SK-N-SH treated with all-trans-retinoic acid at 6 μM for 48 hours (cell line): Measurements from ENCODE around the gene EPS8L1.

Source experiments
- ATAC-seq: fragments of 200-7000 bp; cut with Tn5 transposase; 3 replicates; pipeline ENCODE4 v1.9.1; 2020; ENCODE audit warnings: mild to moderate bottlenecking, moderate library complexity
- ARNTL ChIP-seq: fragments of 450-650 bp; formaldehyde crosslinking; IDR thresholded peaks from 2 replicates; pipeline ENCODE4 v1.5.0; 2020; ENCODE audit warnings: low read depth, mild to moderate bottlenecking, moderate library complexity, borderline replicate concordance
- BACH2 ChIP-seq: fragments of 250-450 bp; sonication (Bioruptor Pico); IDR thresholded peaks from 2 replicates; pipeline ENCODE4 v1.9.0; 2021; ENCODE audit warnings: mild to moderate bottlenecking, borderline replicate concordance
- CREB5 ChIP-seq: fragments of 250-450 bp; sonication (Bioruptor Pico); IDR thresholded peaks from 2 replicates; pipeline ENCODE4 v1.5.1; 2020; ENCODE audit warnings: low read depth, mild to moderate bottlenecking, moderate library complexity
- CSDC2 ChIP-seq: fragments of 250-450 bp; sonication (Bioruptor Pico); IDR thresholded peaks from 2 replicates; pipeline ENCODE4 v1.5.0; 2020; ENCODE audit warnings: mild to moderate bottlenecking, moderate library complexity
- GLIS3 ChIP-seq: fragments of 250-450 bp; sonication (Bioruptor Pico); IDR thresholded peaks from 2 replicates; pipeline ENCODE4 v1.5.0; 2020; ENCODE audit warnings: mild to moderate bottlenecking, moderate library complexity
- ISL1 ChIP-seq: fragments of 250-450 bp; sonication (Bioruptor Pico); IDR thresholded peaks from 2 replicates; pipeline ENCODE4 v2.1.2; 2022; ENCODE audit warnings: mild to moderate bottlenecking, moderate library complexity
- OSR1 ChIP-seq: fragments of 250-450 bp; sonication (Bioruptor Pico); IDR thresholded peaks from 2 replicates; pipeline ENCODE4 v1.8.0; 2022; ENCODE audit warnings: moderate library complexity, mild to moderate bottlenecking, inconsistent platforms
- PATZ1 ChIP-seq: fragments of 250-450 bp; sonication (Bioruptor Pico); IDR thresholded peaks from 2 replicates; pipeline ENCODE4 v1.8.0; 2020; ENCODE audit warnings: mild to moderate bottlenecking, moderate library complexity, borderline replicate concordance
- PPARA ChIP-seq: fragments of 250-450 bp; sonication (Bioruptor Pico); IDR thresholded peaks from 2 replicates; pipeline ENCODE4 v1.5.0; 2020; ENCODE audit warnings: mild to moderate bottlenecking, borderline replicate concordance
- RARB ChIP-seq: fragments of 250-450 bp; sonication (Bioruptor Pico); IDR thresholded peaks from 2 replicates; pipeline ENCODE4 v1.8.0; 2021; ENCODE audit warnings: mild to moderate bottlenecking, moderate library complexity
- SNAI2 ChIP-seq: fragments of 250-450 bp; sonication (Bioruptor Pico); IDR thresholded peaks from 2 replicates; pipeline ENCODE4 v1.5.0; 2020; ENCODE audit warnings: mild to moderate bottlenecking, moderate library complexity
- TCF4 ChIP-seq: fragments of 250-450 bp; sonication (Bioruptor Pico); IDR thresholded peaks from 2 replicates; pipeline ENCODE4 v1.8.0; 2021; ENCODE audit warnings: mild to moderate bottlenecking, moderate library complexity, borderline replicate concordance
- TOX ChIP-seq: fragments of 250-450 bp; sonication (Bioruptor Pico); IDR thresholded peaks from 2 replicates; pipeline ENCODE4 v1.8.0; 2021; ENCODE audit warnings: mild to moderate bottlenecking, moderate library complexity, borderline replicate concordance
- TSHZ2 ChIP-seq: fragments of 250-450 bp; sonication (Bioruptor Pico); IDR thresholded peaks from 2 replicates; pipeline ENCODE4 v1.5.0; 2020; ENCODE audit warnings: mild to moderate bottlenecking, moderate library complexity
- ZC3H10 ChIP-seq: fragments of 250-450 bp; sonication (Bioruptor Pico); IDR thresholded peaks from 2 replicates; pipeline ENCODE4 v1.5.1; 2021; ENCODE audit warnings: mild to moderate bottlenecking, moderate library complexity
- ZFP3 ChIP-seq: fragments of 250-450 bp; sonication (Bioruptor Pico); IDR thresholded peaks from 2 replicates; pipeline ENCODE4 v1.5.0; 2020; ENCODE audit warnings: mild to moderate bottlenecking, moderate library complexity
- ZNF565 ChIP-seq: fragments of 450-650 bp; formaldehyde crosslinking; conservative IDR thresholded peaks from 2 replicates; pipeline ENCODE4 v1.5.0; 2020; ENCODE audit warnings: low read depth, mild to moderate bottlenecking, moderate library complexity
- ZNF70 ChIP-seq: fragments of 450-650 bp; formaldehyde crosslinking; IDR thresholded peaks from 2 replicates; pipeline ENCODE4 v1.5.0; 2020; ENCODE audit warnings: mild to moderate bottlenecking, moderate library complexity
- ZNF8 ChIP-seq: fragments of 450-650 bp; formaldehyde crosslinking; IDR thresholded peaks from 2 replicates; pipeline ENCODE4 v1.5.0; 2020; ENCODE audit warnings: mild to moderate bottlenecking, moderate library complexity
- TF ChIP-seq, protein P1 (sequence below): fragments of 250-450 bp; sonication (Bioruptor Pico); IDR thresholded peaks from 2 replicates; pipeline ENCODE4 v1.5.1; 2021; ENCODE audit warnings: mild to moderate bottlenecking, moderate library complexity
- TF ChIP-seq, protein P2 (sequence below): fragments of 250-450 bp; sonication (Bioruptor Pico); IDR thresholded peaks from 2 replicates; pipeline ENCODE4 v1.8.0; 2021; ENCODE audit warnings: low read depth, mild to moderate bottlenecking, moderate library complexity, borderline replicate concordance

The EPS8L1 gene

GRCh38 chr19:55092423-55093318 lies 17.0 kb downstream of the EPS8L1 start:
- TF ChIP-seq PPARA = no peak
- no peak for TF ChIP-seq ISL1 (CRISPR knock-in tag)
- no peak for TF ChIP-seq ZNF565 (CRISPR knock-in tag)
- TF ChIP-seq ZC3H10 = no peak
- TF ChIP-seq SNAI2 (CRISPR knock-in tag) = no peak
- no peak for TF ChIP-seq CREB5 (CRISPR knock-in tag)
- TF ChIP-seq BACH2 (CRISPR knock-in tag) = no peak
- TF ChIP-seq GLIS3 (CRISPR knock-in tag) = no peak
- TF ChIP-seq PATZ1 (CRISPR knock-in tag) = no peak
- no peak for TF ChIP-seq TCF4 (CRISPR knock-in tag)

GRCh38 chr19:55094456-55095259 lies 19.0 kb downstream of the EPS8L1 start:
- ATAC-seq = no peak; the same call in 2 of the 3 replicates
- TF ChIP-seq TSHZ2 (CRISPR knock-in tag) (no peak), CSDC2 (CRISPR knock-in tag) (no peak), RARB (CRISPR knock-in tag) (no peak), ZFP3 (CRISPR knock-in tag) (no peak), OSR1 (CRISPR knock-in tag) (no peak), GLIS3 (CRISPR knock-in tag) (no peak), PPARA (no peak), ZNF565 (CRISPR knock-in tag) (no peak), ZC3H10 (no peak), ZNF70 (CRISPR knock-in tag) (no peak), TCF4 (CRISPR knock-in tag) (no peak), ARNTL (CRISPR knock-in tag) (no peak), BACH2 (CRISPR knock-in tag) (no peak), CREB5 (CRISPR knock-in tag) (no peak), SNAI2 (CRISPR knock-in tag) (no peak), ZNF8 (CRISPR knock-in tag) (no peak), TOX (CRISPR knock-in tag) (no peak)
- TF ChIP-seq, protein P1, sequence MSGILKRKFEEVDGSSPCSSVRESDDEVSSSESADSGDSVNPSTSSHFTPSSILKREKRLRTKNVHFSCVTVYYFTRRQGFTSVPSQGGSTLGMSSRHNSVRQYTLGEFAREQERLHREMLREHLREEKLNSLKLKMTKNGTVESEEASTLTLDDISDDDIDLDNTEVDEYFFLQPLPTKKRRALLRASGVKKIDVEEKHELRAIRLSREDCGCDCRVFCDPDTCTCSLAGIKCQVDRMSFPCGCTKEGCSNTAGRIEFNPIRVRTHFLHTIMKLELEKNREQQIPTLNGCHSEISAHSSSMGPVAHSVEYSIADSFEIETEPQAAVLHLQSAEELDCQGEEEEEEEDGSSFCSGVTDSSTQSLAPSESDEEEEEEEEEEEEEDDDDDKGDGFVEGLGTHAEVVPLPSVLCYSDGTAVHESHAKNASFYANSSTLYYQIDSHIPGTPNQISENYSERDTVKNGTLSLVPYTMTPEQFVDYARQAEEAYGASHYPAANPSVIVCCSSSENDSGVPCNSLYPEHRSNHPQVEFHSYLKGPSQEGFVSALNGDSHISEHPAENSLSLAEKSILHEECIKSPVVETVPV (CRISPR knock-in tag) = no peak
- TF ChIP-seq, protein P2, sequence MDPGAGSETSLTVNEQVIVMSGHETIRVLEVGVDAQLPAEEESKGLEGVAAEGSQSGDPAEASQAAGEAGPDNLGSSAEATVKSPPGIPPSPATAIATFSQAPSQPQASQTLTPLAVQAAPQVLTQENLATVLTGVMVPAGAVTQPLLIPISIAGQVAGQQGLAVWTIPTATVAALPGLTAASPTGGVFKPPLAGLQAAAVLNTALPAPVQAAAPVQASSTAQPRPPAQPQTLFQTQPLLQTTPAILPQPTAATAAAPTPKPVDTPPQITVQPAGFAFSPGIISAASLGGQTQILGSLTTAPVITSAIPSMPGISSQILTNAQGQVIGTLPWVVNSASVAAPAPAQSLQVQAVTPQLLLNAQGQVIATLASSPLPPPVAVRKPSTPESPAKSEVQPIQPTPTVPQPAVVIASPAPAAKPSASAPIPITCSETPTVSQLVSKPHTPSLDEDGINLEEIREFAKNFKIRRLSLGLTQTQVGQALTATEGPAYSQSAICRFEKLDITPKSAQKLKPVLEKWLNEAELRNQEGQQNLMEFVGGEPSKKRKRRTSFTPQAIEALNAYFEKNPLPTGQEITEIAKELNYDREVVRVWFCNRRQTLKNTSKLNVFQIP = no peak

More at GRCh38 chr19:55092423-55093318, 17.0 kb downstream of the EPS8L1 start:
- ATAC-seq = no peak
